ELR (cell line): Measurements from ENCODE around the gene SLC43A1.

Experiments
- DNase-seq: peaks from one replicate; pipeline ENCODE4 v3.0.0-alpha.2; 2015; ENCODE audit warnings: low read depth

The SLC43A1 gene

DNA sequence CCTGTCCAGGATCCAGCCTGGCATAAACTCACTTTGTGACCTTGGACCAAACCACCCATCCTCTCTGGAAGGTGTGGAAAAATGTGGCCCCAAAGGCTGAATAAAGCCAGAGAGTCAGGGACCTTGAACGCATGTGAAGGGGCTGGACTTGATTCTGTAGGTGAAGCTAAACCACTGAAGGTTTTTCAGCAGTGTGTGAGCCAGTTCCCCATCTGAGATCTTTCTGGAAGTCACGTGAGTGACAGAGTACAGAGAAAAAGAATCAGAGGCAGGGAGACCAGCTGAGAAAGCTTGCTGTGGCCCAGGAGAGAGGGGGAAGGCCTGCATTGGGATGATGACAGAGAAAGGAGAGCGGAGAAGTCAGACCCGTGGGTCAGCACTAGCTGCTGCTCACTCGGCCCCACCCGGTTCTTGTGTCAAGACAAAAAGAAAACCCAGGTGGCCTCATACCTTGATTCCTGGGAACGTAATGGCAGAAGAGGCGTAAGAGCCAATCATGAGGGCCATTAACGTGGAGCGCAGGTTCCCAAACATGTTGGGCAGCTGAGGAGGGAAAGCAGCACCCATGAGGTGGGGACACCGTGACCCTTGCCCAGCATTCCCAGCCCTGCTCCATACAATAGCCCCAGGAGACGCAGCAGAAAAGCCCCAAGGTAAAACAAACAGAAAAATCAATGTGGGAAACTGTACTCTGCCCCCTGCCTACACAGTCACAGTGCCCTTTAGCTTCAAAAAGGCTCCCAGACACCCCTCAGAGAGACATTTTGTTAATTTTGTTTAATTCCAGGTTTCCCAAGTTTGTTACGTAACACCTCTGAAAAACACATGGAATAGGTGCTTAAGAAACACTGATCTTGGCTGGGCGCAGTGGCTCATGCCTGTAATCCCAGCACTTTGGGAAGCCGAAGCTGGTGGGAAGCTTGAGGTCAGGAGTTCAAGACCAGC is 17.9 kb downstream of the SLC43A1 start:
- DNase-seq, result no peak

DNA sequence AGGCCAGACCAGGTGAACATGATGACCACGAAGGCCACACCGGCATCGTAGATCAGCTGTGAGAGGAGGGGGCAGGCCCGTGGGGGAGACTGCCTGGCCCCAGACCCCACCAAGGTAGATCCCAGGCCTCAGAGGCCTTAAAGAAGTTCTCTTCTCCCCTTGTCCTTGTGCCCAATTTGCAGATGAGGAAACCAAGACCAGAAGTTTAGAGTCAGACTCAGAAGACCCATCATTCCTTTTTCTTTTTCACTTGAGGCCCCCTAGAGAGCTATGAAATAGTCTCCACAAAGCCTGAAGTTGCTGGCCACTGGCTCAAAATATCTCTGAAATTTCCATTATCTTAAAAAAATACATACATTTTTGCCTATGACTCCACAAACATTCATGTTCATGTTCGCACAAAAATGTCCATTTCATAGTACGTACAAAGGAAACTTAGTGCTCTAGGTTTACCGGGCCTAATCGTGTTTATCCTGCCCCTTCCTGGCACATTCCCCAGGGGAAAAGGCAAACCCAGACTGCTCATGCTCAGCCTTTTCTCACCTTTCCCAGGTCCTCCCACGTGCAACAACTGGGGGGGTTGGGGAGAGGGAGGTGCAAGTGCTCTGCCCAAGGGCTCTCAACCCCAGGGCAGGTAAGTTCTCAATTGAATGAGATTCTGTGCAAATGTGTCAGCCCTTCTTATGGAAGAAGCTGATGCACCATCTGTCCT is 19.2 kb downstream of the SLC43A1 start:
- DNase-seq, result no peak

DNA sequence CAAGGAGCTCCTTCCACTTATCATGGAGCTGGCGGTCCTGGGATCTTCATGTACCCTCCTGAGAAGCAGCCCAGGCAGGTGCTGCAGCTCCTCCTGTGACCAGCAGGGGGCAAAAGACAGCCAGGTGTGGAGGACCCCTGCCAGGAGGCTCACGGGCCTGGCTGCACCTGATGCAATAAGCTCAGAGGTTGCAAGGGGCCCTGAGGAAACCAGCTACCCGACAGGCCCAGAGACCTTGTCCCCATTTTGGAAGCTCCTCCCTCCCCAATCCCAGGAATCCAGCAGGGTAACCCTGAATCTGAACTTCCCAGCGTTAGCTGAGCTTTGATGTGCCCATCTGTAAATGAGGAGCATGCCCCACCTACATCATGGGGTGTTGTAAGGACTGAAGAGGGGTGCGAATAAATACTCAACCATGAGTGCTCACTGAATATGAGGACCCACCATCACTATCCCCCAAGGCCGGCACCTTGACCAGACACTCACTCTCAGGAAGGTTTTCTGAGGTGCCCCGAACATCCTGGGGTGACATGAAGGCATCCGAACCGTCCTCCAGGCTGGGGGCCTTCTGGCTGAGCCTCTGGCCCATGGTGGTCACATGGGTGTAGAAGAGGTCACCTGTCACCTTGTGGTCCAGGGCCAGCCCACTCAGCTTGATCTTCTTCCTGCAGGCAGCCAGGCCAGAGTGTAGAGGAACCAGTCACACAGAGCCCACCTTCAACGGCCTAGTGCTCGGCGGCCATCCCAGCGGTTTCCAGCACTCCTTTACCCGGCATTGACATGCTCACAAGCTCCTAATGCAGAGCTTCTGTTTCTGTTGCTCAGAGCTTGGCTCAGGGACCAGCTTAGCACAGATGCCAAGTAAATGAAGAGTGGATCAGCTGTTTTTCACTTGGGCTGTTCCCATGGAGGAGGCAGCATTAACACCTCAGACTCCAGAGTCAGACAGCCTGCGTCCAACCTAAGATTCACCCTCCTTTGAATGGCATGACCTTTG is 21.7 kb downstream of the SLC43A1 start:
- peak; percentile 53 for DNase-seq

DNA sequence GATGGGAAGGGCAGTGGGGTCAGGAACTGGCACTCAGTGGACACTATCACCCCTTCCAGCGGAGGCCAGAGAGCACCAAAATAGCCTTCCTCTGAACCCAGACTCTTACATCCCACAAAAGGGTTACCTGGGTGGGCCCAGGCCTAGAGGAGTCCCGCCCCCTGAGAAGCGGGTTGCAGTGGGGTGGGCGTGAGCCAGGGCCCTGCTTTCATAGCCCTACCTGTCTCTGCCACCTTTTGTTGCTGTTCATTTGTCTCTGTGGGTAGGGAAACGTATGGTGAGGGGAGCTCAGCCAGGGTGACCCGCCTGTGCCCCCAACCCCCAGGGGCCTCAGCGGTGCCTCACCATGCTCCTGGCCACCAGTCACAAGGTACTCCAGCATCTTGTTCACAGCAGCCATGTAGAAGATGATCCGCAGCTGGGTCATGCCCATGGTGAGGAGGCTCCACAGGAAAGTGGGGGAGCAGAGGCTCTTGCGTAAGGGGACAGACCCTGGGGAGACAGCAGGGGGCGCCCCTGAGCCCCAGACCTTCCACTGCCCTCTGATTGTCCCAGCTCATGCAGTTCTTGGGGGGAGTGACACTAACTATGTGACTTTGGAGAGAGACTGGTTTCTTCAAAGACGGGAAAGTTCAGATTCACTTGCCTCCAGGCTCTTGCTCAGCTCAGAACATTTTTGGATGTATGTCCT is 24.0 kb downstream of the SLC43A1 start:
- DNase-seq, result peak; percentile 49

DNA sequence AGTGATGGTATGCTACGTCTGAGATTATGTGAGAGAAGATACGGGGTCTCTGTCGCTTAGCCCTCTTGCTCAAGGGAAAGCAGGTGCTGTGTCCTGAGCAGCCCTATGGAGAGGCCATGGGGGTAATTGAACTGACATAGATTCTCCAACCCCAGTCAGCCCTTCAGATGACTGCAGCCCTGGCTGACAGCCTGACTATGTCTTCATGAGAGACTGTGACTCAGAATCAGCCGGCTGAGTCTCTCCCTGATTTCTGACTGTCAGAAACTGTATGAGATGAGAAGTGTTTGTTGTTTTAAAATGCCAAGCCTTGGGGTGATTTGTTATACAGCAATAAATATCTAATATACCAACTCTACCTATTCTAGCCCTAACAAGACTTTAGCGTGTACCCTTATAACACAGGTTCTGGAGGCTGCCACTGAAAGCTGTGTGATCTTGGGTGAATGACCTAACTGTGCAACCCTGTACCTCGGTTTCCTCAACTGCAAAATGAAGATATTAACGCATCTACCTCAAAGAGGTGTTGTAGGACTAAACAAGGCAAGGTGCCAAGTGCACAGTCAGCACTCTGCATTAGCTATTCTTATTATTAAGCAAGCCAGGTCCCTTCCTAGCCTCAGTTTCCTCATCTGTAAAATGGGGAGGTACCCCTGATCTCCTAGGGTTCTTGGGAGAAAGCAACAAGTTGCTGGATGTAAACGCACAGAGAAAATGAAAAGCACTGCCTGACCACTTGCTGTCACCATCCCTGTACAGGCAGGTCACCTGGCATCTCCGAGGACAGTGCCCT is 24.9 kb downstream of the SLC43A1 start:
- DNase-seq, result peak; percentile 53

DNA sequence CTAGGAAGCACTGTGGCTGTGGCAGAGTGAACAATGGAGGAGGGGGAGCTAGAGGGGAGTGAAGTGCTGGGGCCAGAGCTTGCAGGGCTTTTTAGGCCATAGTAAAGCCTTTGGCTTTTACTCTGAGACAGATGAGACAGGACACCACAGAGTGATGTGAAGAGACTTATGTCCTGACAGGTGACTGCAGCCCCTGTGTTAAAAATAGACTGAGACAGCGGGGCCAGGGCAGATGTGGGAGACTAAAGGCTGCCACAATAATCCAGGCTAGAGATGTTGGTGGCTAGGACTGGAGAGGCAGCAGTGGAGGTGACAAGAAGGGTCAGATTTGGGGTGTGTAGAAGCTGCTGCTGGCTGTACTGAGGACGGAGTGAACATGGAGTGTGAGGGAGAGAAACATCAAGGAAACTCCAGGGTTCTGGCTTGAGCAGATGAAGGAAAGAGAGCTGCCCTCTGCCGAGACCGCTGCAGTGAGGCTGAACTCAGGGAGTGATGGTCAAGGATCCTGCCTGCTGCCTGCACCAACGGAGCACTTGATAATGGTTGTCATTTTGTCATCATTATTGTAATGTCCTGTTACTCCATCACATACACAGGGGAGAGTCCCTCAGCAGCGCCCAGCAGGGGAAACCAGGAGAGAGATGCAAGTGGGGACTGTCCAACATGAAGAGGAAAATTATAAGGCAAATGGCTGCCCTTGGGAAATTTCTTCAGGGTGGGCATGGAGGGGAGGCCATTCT is 27.4 kb downstream of the SLC43A1 start:
- DNase-seq, result no peak

DNA sequence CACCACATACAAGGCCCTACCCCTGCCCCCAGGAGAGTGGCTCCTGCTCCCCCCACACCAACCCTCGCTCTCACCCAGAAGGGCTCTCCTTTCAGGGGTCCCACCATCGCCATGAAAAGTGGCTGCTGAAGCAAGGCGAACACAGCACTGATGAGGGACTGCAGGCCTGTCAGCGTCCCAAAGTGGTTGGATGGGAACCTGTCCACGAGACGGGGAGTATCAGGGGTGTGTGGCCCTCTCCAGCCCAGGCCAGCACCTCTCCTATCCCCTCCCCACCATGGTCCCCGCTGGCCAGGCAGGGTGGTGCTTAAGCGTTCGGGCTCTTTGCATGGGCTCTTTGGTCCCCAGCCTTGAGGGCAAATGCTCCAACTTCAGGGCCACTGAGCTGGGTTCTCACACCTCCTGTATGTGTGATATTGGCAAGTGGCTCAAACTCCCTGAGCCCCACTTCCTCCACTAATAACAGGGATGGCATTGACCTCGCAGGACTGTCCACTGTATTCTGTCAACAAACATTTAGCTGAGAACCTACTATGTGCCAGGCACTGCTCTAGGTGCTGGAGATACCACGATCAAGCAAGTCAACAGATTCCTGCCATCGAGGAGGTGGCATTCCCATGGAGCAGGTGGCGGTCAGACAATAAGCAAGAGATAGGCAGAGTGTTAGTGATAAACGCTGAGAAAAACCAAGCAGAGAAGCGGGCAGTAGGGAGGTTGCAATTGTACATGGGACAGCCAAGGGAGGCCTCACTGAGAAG is 28.3 kb downstream of the SLC43A1 start:
- DNase-seq, result no peak

DNA sequence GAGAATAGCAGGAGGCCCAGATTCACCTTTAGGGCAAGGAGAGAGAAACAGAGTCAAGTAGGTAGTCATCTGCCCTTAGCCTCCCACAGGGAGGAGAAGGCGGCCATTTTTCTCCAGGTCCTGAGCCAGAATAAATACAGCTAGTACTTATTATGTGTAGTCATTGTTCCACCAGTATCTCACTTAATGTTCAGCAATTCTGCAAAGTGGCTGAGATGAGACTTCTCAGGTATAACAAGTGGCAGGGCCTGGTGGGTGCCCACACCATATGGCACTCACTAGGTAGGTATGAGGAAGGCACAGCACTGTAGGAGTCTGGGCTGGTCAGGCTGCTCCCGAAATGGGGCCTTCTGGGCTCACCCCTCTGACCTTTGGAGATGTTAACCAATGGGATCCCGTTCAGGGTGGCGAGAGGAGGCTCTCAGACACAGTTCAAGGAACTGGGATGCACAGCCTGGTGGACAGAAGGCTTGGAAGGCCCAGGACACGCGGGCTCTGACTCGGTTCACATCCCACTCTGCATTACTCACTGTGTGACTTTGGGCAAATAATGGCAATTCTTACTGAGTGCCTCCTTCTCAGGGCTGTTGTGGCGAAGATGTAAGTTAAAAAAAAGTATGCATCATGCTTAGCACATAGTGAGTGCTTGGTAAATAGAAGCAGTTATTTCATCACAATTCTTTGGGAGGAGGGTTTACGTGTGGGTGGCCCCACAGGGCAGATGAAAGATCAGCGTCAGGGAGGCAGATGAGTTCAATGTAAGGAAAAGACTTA is 30.1 kb downstream of the SLC43A1 start:
- peak; percentile 37 for DNase-seq

DNA sequence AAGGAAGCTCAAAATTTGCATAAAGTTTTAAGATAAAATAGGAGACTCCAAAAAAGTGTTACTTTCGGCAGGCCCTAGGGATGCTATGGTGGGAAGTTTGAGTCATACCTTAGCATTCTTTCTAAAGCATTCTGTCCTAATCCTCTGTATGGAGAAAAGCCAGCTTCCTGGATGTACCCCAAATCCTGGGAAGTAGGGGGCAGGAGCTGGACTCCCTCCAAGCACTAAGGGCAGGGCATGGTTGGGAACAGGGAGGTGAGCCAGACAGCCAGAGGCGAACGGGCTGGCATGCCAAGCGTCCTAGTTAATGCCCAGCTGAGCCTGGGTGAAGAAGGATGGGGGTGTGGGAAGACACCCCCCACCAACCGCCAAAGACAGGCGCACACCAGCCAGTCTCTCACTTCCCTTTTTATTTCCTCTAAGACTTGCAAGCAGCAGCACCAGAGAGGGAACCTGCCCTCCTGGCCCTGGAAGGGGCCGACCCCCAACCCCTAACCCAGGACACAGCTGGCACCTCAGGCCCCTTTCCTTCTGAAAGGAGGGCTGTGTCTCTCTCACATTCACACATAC is 31.3 kb downstream of the SLC43A1 start:
- no peak for DNase-seq

DNA sequence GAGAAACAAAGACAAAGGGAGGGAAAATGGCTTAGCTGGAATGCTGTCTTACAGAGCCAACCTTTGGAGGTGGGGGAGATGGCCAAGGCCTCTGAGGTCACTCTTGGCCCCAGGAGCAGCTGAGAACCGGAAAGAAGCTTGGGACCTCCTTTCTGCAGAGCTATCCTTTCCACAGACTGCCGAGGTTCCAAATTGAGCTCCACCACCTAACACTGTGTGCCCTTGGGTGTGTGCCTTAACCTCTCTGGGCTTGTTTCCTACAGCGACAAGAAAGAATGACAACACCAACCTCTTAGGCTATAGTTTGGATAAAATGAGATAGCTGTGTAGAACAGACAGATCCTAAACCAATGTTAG is 32.0 kb downstream of the SLC43A1 start:
- DNase-seq, result no peak

DNA sequence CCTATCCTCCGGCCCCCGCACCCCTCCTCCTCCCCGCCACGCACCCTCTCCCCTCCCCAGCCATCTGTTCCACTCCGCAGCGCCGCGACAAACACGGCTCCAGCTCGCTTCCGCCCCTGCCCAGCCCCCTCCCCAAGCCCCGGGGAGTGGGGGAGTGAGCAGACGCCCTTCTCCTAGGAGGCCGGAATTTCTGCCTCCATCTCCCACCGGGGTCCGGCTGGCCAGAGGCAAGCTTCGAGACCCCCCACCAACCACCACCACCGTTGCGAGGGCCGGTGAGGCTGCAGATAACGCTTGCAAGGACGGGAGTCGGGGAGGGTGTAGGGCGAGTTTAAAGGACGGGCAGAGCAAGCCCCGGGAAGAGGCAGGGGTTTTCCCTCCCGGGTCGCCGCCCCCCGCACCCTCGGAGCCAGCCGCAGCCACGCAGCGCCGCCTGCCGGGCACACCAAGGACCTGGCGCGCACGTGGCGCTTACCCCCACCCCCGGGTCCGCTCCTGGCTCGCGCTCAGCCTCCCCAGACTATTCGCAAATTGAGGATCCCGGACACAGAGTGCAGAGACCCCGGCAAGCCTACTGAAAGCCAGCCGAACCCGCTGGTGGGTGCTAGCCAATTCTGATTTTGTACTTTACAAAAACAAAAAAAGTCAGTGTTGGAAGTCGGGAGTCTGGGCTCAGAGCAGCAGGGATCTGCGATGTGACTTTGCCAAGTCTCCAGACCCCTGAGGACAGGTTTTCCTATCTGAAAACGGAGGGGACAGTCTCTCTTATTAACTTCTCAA is 32.5 kb downstream of the SLC43A1 start:
- peak; percentile 50 for DNase-seq

DNA sequence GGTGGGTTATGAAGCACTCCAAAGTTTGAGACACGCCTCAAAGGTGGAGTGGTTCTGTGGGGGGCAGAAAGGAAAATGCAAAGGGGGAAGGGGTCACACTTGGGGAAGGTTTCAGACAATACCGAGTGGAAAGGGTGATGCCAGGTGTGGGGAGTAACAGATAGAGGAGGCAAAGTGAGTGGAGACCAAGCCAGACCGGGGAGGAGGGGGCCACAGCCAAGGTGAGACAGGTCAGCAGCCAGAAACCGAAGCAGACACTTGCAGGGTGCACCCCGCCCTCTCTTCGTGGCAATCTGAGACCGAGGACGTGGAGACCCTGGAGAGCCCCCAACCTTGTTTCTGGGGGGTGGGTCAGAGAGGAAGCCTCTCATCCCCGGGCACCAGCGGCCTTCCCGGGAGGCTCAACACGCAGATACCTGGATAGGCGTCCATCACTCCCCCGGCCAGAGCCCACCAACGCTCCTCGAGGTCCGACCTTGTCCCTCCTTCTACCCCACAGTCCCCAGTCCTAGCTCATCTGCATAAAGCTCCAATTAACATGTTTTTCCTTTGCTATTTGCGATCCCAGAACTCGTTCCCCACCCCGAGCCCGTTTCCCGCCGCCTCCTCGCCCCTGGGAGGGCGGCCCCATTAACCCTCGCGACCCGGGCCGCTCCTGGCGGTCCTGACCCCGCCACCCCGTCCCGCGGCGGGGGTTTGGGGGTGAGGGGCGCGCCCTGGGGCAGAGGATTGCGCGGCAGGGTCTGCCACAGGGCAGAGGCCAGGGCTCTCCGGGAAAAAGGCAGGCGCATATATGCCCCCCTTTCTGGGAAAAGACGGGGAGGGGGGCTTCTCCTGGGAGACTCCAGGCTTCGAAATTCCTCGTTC is 33.4 kb downstream of the SLC43A1 start:
- no peak for DNase-seq

DNA sequence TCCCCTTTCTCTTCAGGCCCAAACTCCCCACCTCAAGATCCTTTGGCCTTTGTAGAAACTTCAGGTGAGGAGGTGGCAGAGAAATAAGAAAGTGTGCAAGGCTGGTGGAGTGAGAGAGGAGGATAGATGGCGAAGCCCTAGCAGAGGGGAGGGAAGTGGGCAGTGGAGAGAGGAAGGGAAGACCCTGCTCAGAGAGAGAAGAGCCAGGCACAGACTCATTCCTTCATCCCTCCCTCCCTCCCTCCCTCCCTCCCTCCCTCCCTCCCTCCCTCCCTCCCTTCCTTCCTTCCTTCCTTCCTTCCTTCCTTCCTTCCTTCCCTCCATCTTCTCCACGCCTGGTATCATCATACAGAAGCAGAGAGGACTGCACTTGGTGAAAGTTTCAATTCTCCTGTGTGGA is 34.2 kb downstream of the SLC43A1 start:
- no peak for DNase-seq

DNA sequence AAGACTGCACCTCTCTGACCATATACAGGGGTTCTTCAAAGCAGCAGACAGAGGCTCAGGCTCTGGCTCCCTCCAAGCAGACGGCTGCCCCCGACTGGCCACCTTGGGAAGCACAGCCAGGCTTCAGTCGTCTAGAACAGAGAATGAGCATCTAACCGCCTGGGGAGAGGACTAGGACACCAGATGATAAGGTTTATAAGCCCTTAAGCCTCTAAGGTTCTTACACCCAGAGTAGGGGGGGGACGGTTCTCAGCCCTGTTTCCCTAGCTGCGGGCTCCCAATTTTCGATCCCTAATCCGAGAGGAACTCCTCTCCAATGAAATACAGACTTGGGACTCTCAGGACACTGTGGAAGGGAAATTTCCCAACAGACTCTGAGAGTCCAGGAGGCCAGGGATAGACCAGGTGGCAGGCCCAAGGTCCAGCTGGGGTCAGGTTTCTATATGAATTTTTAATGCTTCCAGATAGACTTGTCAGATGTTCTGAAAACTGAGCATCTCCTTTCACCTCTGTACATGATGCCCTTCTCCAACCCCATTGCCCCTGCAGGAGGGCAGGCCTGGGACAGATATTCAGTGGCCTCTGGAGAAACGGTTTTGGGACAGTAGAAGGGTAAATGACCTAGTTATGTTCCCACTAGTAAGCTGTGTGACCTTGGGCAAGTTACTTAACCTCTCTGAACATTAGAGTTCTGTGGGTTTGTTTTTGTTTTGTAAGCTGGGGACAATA is 34.9 kb downstream of the SLC43A1 start:
- peak; percentile 68 for DNase-seq

DNA sequence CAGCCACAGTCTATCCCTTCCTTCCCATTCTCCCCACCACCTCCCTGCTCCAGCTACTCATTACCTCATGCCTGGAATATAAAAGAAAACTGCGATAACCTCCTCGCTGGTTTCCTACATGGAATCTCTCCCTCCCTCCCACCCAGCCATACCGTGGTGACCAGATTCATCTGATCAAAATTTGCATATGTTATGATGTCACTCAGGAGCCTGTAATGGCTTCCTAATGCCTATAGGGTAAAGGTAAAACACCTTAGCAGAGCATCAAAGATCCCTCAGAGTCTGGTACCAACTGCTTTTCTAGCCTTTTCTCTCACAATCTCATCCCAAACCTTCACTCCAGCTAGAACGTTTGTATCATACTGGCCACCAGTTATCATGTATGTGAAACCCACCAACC is 35.6 kb downstream of the SLC43A1 start:
- DNase-seq, result no peak
